Right atrium auricular region (tissue), 2 donors: ENCODE measurements around the gene TCAP. TPM values are rescaled to one million over a fixed set of nuclear protein-coding genes. Genes with fewer than 3 reads are reported as not detected.
"Not testable (repeated sequence)": the region's sequence is repeated elsewhere in the genome, so short reads cannot be mapped to it uniquely, and the experiment has no call there.

Experiments
- DNase-seq: peaks from one replicate; pipeline ENCODE4 v3.0.0-alpha.2; 2019; ENCODE audit warnings: low spot score
- H3K27ac ChIP-seq, 2 donors: fragments of 200-600 bp; sonication (generic); 1 replicate in 1 of 2; 2 replicates in 1 of 2; pipeline ENCODE4 v1.5.1; 2016 to 2019
- H3K27me3 ChIP-seq, 2 donors: fragments of 200-600 bp; sonication (generic); one replicate each; pipeline versions ENCODE4 v1.5.1 to v1.6.0; 2017 to 2019
- H3K36me3 ChIP-seq: fragments of 200-600 bp; sonication (generic); one replicate; pipeline ENCODE4 v1.5.1; 2016
- H3K4me1 ChIP-seq, 2 donors: fragments of 200-600 bp; sonication (generic); one replicate each; pipeline versions ENCODE4 v1.5.1 to v1.6.0; 2017 to 2019
- H3K4me3 ChIP-seq, 2 donors: fragments of 200-600 bp; sonication (generic); 1 replicate in 1 of 2; 2 replicates in 1 of 2; pipeline ENCODE4 v1.5.1; 2017 to 2019; ENCODE audit warnings: mild to moderate bottlenecking in 1 of 2, moderate library complexity in 1 of 2
- H3K9me3 ChIP-seq, 2 donors: fragments of 200-600 bp; sonication (generic); one replicate each; pipeline ENCODE4 v1.5.1; 2019
- total RNA-seq, 2 donors: library from RNA; depleted of rRNA; stranded (reverse); fragments of >200 nt; gene quantifications; one replicate each; pipeline ENCODE4 v1.1.0, GENCODE V29; 2016
- TF ChIP-seq, protein P1 (sequence below), 2 donors: fragments of 200-600 bp; sonication (generic); IDR thresholded peaks; one replicate each; pipeline ENCODE4 v1.5.1; 2019; ENCODE audit warnings: antibody characterized with exemption in 2 of 2

Gene TCAP
- total RNA-seq, 2 donors from 2014 or later = 3,380 to 5,284 TPM

DNA sequence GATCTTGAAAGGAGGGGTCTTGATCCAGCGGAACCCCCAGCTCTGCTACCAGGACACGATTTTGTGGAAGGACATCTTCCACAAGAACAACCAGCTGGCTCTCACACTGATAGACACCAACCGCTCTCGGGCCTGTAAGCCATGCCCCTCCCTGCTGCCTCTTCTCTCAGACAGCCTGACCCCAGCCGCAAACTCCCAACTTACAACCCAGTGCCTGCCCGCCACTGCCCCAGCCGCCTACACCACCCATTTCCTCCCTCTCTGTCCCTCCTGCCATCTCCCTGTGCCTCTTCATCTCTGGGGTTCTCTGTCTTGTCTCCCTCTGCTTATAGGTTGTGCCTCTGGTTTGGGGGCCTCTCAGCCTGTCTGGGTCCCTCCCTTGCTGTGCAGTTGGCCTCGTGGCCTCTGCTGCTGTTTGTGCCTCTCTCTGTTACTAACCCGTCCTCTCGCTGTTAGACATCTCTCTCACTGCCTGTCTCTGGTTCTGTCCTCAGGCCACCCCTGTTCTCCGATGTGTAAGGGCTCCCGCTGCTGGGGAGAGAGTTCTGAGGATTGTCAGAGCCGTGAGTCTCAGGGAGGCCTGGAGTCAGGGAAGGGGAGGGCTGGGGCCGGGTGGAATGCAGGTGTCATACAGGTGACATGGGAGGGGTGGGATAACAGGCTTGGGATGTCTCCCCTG, 44.3 kb downstream of the TCAP start:
- H3K4me3 ChIP-seq = no peak overlapping the region
- H3K27me3 ChIP-seq = no peaks in the 10 kb centered on the region
- H3K4me1 ChIP-seq = peaks cover 0 to 27% of the 10 kb centered on the region in 2 donors
- H3K36me3 ChIP-seq = peaks cover 60% of the 10 kb centered on the region
- TF ChIP-seq, protein P1, sequence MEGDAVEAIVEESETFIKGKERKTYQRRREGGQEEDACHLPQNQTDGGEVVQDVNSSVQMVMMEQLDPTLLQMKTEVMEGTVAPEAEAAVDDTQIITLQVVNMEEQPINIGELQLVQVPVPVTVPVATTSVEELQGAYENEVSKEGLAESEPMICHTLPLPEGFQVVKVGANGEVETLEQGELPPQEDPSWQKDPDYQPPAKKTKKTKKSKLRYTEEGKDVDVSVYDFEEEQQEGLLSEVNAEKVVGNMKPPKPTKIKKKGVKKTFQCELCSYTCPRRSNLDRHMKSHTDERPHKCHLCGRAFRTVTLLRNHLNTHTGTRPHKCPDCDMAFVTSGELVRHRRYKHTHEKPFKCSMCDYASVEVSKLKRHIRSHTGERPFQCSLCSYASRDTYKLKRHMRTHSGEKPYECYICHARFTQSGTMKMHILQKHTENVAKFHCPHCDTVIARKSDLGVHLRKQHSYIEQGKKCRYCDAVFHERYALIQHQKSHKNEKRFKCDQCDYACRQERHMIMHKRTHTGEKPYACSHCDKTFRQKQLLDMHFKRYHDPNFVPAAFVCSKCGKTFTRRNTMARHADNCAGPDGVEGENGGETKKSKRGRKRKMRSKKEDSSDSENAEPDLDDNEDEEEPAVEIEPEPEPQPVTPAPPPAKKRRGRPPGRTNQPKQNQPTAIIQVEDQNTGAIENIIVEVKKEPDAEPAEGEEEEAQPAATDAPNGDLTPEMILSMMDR (IDR thresholded peaks at IDR 0.05) = no peak
- no peak for DNase-seq
- H3K9me3 ChIP-seq = no peaks in the 10 kb centered on the region
- no peak overlapping the region for H3K27ac ChIP-seq

DNA sequence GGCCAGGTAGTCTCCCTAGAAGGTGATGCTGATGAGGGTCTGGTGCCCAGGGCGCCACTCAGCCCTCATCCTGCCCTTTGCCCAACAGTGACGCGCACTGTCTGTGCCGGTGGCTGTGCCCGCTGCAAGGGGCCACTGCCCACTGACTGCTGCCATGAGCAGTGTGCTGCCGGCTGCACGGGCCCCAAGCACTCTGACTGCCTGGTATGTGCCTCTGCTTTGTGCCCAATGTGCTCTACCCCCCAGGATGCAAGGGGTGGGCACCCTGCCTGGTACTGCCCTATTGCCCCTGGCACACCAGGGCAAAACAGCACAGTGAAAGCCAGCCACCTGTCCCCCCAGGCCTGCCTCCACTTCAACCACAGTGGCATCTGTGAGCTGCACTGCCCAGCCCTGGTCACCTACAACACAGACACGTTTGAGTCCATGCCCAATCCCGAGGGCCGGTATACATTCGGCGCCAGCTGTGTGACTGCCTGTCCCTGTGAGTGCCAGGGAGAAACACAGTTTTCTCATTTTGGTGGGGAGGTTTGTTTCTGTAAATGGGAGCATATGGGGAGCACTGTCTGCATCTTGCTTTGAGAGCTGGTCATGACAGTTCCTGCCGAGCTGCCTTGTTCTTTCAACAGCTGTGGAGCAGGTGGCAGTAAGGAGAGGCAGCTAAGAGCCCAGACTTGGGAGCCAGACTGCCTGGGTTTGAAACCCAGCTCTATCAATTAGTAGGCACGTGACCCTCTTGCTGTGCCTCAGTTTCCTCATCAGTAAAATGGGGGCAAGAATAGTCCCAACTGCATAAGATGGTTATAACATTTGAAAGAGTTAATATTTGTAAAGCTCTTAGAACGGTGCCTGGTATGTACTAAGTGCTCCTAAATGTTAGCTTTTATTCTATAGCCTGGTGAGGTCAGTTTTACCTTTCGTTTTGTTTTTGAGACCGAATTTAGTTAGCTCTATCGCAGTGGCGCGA, 45.1 kb downstream of the TCAP start:
- Histone ChIP-seq H3K9me3 (no peaks in the 10 kb centered on the region), H3K27ac (no peak overlapping the region), H3K4me1 (peaks cover 0 to 19% of the 10 kb centered on the region in 2 donors), H3K4me3 (no peak overlapping the region), H3K27me3 (no peaks in the 10 kb centered on the region), H3K36me3 (peaks cover 64% of the 10 kb centered on the region)
- no peak for DNase-seq
- TF ChIP-seq, protein P1 (IDR thresholded peaks at IDR 0.05) = no peak

DNA sequence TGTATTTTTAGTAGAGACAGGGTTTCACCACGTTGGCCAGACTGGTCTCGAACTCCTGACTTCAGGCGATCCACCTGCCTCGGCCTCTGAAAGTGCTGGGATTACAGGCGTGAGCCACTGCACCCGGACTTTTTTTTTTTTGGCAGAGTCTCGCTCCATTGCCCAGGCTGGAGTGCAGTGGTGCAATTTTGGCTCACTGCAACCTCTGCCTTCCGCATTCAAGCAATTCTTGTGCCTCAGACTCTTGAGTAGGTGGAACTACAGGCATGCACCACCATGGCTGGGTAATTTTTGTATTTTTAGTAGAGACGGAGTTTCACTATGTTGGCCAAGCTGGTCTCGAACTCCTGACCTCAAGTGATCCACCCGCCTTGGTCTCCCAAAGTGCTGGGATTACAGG, 45.9 kb downstream of the TCAP start:
- H3K27ac ChIP-seq, DNase-seq, H3K4me3 ChIP-seq, H3K9me3 ChIP-seq, H3K27me3 ChIP-seq: not testable (repeated sequence)
- peaks cover 72% of the 10 kb centered on the region for H3K36me3 ChIP-seq
- H3K4me1 ChIP-seq = peaks cover 0 to 18% of the 10 kb centered on the region in 2 donors

DNA sequence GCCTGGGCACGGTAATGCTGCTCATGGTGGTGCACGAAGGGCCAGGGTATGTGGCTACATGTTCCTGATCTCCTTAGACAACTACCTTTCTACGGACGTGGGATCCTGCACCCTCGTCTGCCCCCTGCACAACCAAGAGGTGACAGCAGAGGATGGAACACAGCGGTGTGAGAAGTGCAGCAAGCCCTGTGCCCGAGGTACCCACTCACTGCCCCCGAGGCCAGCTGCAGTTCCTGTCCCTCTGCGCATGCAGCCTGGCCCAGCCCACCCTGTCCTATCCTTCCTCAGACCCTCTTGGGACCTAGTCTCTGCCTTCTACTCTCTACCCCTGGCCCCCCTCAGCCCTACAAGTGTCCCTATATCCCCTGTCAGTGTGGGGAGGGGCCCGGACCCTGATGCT, 46.7 kb downstream of the TCAP start:
- H3K4me1 ChIP-seq = peaks cover 0 to 19% of the 10 kb centered on the region in 2 donors
- no peak overlapping the region for H3K27ac ChIP-seq
- TF ChIP-seq, protein P1 (IDR thresholded peaks at IDR 0.05) = no peak
- H3K36me3 ChIP-seq = peaks cover 74% of the 10 kb centered on the region
- H3K9me3 ChIP-seq = no peaks in the 10 kb centered on the region
- H3K27me3 ChIP-seq = no peaks in the 10 kb centered on the region
- DNase-seq = no peak
- no peak overlapping the region for H3K4me3 ChIP-seq

DNA sequence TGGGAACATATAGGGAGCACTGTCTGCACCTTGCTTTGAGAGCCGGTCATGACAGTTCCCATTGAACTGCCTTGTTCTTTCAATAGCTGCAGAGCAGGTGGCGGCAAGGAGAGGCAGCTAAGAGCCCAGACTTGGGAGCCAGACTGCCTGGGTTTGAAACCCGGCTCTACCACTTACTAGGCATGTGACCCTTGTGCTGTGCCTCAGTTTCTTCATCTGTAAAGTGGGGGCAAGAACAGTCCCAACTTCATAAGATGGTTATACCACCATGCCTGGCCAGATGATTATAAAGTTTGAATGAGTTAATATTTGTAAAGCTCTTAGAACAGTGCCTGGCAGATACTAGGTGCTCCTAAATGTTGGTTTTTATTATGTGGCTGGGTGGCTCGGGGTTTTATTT, 49.1 kb downstream of the TCAP start:
- peaks cover 75% of the 10 kb centered on the region for H3K36me3 ChIP-seq
- DNase-seq = no peak
- TF ChIP-seq, protein P1 (IDR thresholded peaks at IDR 0.05) = no peak
- H3K27ac ChIP-seq = no peak overlapping the region
- H3K4me3 ChIP-seq = no peak overlapping the region
- H3K9me3 ChIP-seq = no peaks in the 10 kb centered on the region
- H3K4me1 ChIP-seq = peaks cover 0 to 19% of the 10 kb centered on the region in 2 donors
- no peaks in the 10 kb centered on the region for H3K27me3 ChIP-seq
